ENCODE data around the gene LONP1. TPM values are rescaled to one million over a fixed set of nuclear protein-coding genes. Genes with fewer than 3 reads are reported as not detected.
A peak's percentile ranks its signal among the peaks of the same experiment; 100 is the strongest.

The LONP1 gene
- 65.3 TPM for total RNA-seq
- long read RNA-seq, transcript LONP1-201 (18 exons, 3,236 nt), result major isoform, 151 of 210 reads
- long read RNA-seq, partial matches to known transcripts, result 40 of 210 reads
- long read RNA-seq, other reads (novel, unspliced or antisense), result 17 of 210 reads

DNA sequence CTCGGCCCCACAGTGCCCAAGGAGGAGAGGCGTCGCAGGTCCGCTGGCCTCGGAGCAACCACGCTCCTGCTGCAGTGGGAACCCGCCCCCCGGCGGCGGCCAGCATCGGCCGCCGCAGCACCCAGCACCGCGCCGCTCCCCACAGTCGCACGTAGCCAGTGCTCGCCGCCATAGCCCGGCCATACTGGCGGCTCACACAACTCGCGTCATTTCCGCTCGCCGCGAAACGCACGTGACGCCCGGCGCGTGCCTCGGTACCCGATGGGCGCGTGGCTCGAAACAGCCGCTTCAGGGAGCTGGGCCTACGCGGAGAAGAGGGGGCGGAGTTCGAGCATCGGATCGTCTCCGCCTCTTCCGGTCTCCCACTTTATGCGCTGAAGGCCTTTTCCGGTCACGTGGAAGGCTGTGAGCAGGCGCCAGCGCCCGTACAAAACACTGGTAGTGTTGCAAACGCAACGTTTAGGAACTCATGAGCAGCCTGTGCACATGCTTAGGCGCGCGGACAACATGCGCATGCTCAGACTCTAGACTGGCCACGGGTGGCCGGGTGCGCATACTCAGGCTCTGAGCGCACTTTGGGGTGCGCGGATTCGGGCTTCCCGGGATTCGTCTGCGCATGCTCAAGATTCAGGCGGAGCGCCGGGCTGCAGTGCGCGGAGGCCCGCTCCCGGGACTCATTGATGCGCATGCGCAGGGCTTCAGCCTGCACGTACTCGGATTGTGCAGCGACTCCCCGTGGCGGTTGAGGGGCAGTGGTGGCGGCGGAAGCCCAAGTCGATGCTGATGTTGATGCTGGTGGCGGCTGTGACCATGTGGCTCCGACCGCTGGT is at the start of gene LONP1, which contains the start of gene CATSPERD:
TSS of gene LONP1 (minus strand) at position 186 of the 830 bp plus-strand sequence. CDS start at position 172, 14 bp downstream.
TSS of gene CATSPERD (plus strand) at position 677 of the 830 bp plus-strand sequence. CDS start at position 778, 101 bp downstream.
- Histone ChIP-seq H3K4me3 (peak within 1 kb of the TSS; percentile 98), H3K27me3 (ENCODE audit: low read depth) (no peaks in the 10 kb centered on the region), H3K4me1 (peaks cover 22% of the 10 kb centered on the region), H3K27ac (peak within 1 kb of the TSS; percentile 97), H3K36me3 (peaks cover 8% of the 10 kb centered on the region), H3K9me3 (no peaks in the 10 kb centered on the region)
- peak; percentile 99 for DNase-seq
- intact Hi-C loops (cut with DNase I), result no loop called here
- peak; percentile 98 to 99 for ATAC-seq
- TF ChIP-seq, protein P1, sequence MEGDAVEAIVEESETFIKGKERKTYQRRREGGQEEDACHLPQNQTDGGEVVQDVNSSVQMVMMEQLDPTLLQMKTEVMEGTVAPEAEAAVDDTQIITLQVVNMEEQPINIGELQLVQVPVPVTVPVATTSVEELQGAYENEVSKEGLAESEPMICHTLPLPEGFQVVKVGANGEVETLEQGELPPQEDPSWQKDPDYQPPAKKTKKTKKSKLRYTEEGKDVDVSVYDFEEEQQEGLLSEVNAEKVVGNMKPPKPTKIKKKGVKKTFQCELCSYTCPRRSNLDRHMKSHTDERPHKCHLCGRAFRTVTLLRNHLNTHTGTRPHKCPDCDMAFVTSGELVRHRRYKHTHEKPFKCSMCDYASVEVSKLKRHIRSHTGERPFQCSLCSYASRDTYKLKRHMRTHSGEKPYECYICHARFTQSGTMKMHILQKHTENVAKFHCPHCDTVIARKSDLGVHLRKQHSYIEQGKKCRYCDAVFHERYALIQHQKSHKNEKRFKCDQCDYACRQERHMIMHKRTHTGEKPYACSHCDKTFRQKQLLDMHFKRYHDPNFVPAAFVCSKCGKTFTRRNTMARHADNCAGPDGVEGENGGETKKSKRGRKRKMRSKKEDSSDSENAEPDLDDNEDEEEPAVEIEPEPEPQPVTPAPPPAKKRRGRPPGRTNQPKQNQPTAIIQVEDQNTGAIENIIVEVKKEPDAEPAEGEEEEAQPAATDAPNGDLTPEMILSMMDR (IDR thresholded peaks at IDR 0.05), result peak; percentile 88

DNA sequence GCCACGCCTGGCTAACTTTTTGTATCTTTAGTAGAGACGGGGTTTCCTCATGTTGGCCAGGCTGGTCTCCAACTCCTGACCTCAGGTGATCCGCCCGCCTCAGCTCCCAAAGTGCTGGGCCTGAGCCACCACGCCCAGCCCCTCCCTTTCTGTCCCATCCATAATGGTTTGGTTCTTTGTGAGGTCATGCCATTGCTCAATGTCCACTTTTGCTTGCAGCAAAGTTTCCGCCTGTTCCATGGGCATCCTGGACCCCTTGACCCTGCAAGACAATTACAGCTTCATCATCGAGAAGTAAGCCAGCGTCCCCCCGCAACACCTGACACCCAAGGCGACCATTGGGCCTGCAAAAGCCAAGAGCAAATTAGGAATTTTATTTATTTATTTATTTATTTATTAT is 48.0 kb upstream of the LONP1 start:
- TF ChIP-seq, protein P1 (IDR thresholded peaks at IDR 0.05), result no peak
- no peaks in the 10 kb centered on the region for H3K27me3 ChIP-seq (ENCODE audit: low read depth)
- no peaks in the 10 kb centered on the region for H3K9me3 ChIP-seq
- DNase-seq (no peak), ATAC-seq (no peak)
- H3K4me3 ChIP-seq, result no peak overlapping the region
- H3K36me3 ChIP-seq, result no peaks in the 10 kb centered on the region
- intact Hi-C loops (cut with DNase I), result no loop called here
- no peaks in the 10 kb centered on the region for H3K4me1 ChIP-seq
- H3K27ac ChIP-seq, result no peak overlapping the region

DNA sequence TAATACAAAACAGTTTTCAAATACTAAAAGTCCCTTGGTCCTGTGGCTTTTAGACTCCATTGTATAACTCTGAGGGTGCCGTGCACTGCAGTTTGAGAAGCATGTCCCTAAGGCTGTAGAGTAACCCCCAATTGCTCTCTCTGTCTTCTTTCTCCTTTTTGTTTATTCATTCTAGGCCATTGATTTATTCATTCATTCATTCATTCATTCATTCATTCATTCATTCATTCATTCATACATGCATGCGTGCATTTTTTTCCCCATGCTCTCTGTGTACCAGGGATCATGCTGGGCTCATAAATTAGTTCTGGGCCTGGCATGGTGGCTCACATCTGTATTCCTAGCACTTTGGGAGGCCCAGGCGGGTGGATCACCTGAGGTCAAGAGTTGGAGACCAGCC is 45.3 kb upstream of the LONP1 start:
- Histone ChIP-seq H3K9me3 (no peaks in the 10 kb centered on the region), H3K27me3 (ENCODE audit: low read depth) (no peaks in the 10 kb centered on the region), H3K27ac (no peak overlapping the region), H3K4me1 (no peaks in the 10 kb centered on the region), H3K36me3 (no peaks in the 10 kb centered on the region), H3K4me3 (no peak overlapping the region)
- DNase-seq (no peak), ATAC-seq (no peak)
- TF ChIP-seq, protein P1 (IDR thresholded peaks at IDR 0.05), result no peak
- intact Hi-C loops (cut with DNase I), result no loop called here

- intact Hi-C loops (cut with DNase I), result no loop called here
- H3K27me3 ChIP-seq (ENCODE audit: low read depth), result peaks cover 4% of the 10 kb centered on the region
- no peak for DNase-seq
- H3K36me3 ChIP-seq, result no peaks in the 10 kb centered on the region
- H3K9me3 ChIP-seq, result no peaks in the 10 kb centered on the region
- no peaks in the 10 kb centered on the region for H3K4me1 ChIP-seq
- ATAC-seq, result no peak
- TF ChIP-seq, protein P1 (IDR thresholded peaks at IDR 0.05), result no peak
- no peak overlapping the region for H3K27ac ChIP-seq
- no peak overlapping the region for H3K4me3 ChIP-seq
These were observed 42.8 kb upstream of the LONP1 start for GRCh38 chr19:5762608-5763217.

DNA sequence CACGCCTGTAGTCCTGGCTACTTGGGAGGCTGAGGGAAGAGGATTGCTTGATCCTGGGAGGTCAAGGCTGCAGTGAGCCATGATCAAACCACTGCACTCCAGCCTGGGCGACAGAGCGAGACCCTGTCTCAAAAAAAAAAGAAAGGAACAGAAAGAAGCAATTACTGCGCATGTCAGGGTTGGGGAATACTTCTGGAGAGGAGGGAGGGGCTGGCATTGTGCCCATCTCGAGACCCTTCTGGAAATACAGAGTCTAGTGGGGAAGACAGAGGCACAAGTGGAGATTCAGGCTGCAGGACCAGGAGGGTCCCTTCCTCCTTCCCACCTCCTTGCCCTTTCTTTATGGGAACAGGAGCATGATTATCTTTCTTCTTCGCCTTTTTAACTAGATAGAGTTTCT is 33.8 kb upstream of the LONP1 start:
- intact Hi-C loops (cut with DNase I), result no loop called here

More for the DNA sequence above, 33.8 kb upstream of the LONP1 start:
- no peak for ATAC-seq
- Histone ChIP-seq H3K27me3 (ENCODE audit: low read depth) (peaks cover 14% of the 10 kb centered on the region), H3K9me3 (no peaks in the 10 kb centered on the region), H3K27ac (no peak overlapping the region), H3K4me1 (no peaks in the 10 kb centered on the region), H3K4me3 (no peak overlapping the region), H3K36me3 (no peaks in the 10 kb centered on the region)
- no peak for DNase-seq
- TF ChIP-seq, protein P1 (IDR thresholded peaks at IDR 0.05), result no peak
